Endothelial cell of umbilical vein (primary cell): ENCODE measurements around the gene ANKRD45. TPM values are rescaled to one million over a fixed set of nuclear protein-coding genes. Genes with fewer than 3 reads are reported as not detected.

Source experiments
- BruUV-seq: library from RNA; stranded (reverse); fragments of 400-500 nt; replicated peaks from 2 replicates; lab custom pipeline; 2021; lab: Mats Ljungman, UMichigan
- CTCF ChIA-PET: fragments of 300-600, 350-600 bp; sonication (Branson Sonifier 250); formaldehyde crosslinking; loops from one replicate; lab custom pipeline; 2021; ENCODE audit warnings: antibody characterized with exemption, inconsistent platforms; lab: Charles Lee
- POLR2A ChIA-PET: fragments of 300-600, 350-600 bp; sonication (Branson Sonifier 250); formaldehyde crosslinking; loops from one replicate; lab custom pipeline; 2021; ENCODE audit warnings: antibody characterized with exemption, inconsistent platforms; lab: Charles Lee
- DNase-seq: peaks from one replicate; pipeline ENCODE4 v3.0.0-alpha.2; 2011; ENCODE audit warnings: low read depth, low spot score
- FAIRE-seq: peaks from 2 replicates; lab custom pipeline; 2011; peaks lifted over from hg19 to GRCh38; lab: Jason Lieb, UNC
- H2AFZ ChIP-seq: 2 replicates; pipeline ENCODE4 v1.6.0; 2012; ENCODE audit warnings: low read depth, low read length, control low read depth, inconsistent platforms
- H3K27ac ChIP-seq: 2 replicates; pipeline ENCODE4 v1.5.1; 2011; ENCODE audit warnings: low read depth, mild to moderate bottlenecking, control low read depth, low read length, moderate library complexity; ENCODE audit not compliant: insufficient read depth
- H3K27me3 ChIP-seq, 2 experiments: 2 replicates each; pipeline versions ENCODE4 v1.6.0 to v1.6.1; 2011; ENCODE audit warnings: low read length in 2 of 2, mixed read lengths in 1 of 2; ENCODE audit not compliant: control insufficient read depth in 2 of 2, insufficient read depth in 2 of 2
- H3K36me3 ChIP-seq, 2 experiments: 2 replicates in 1 of 2; 3 replicates in 1 of 2; pipeline ENCODE4 v1.5.1; 2011; ENCODE audit warnings: low read length in 2 of 2, mild to moderate bottlenecking in 1 of 2, moderate library complexity in 1 of 2; ENCODE audit not compliant: control insufficient read depth in 2 of 2, insufficient read depth in 2 of 2; ENCODE audit errors: extremely low read depth in 1 of 2
- H3K4me1 ChIP-seq: 3 replicates; pipeline ENCODE4 v1.5.1; 2011; ENCODE audit warnings: mild to moderate bottlenecking, low read length; ENCODE audit not compliant: control insufficient read depth, insufficient read depth; ENCODE audit errors: extremely low read depth
- H3K4me2 ChIP-seq: 2 replicates; pipeline ENCODE4 v1.6.1; 2011; ENCODE audit warnings: low read length, control low read depth, mixed read lengths; ENCODE audit not compliant: insufficient read depth
- H3K4me3 ChIP-seq, 3 experiments: fragments of 200-600 bp in 1 of 3; sonication (generic), shearing (Covaris generic) in 1 of 3; replicated peaks in 1 of 3; 2 replicates each; pipeline ENCODE4 v1.5.1; 2011 to 2016; ENCODE audit warnings: control low read depth in 3 of 3, low read length in 3 of 3, mild to moderate bottlenecking in 2 of 3, inconsistent platforms in 1 of 3, low read depth in 1 of 3, moderate library complexity in 1 of 3; ENCODE audit not compliant: insufficient read depth in 1 of 3
- H3K79me2 ChIP-seq: 2 replicates; pipeline ENCODE4 v1.6.0; 2012; ENCODE audit warnings: low read length, inconsistent platforms; ENCODE audit not compliant: control insufficient read depth, insufficient read depth
- H3K9ac ChIP-seq: replicated peaks from 2 replicates; pipeline ENCODE3; 2011; ENCODE audit warnings: low read length, control low read depth; ENCODE audit not compliant: insufficient read depth; ENCODE audit errors: extremely low read depth
- H3K9me1 ChIP-seq: replicated peaks from 3 replicates; pipeline ENCODE4 v1.6.0; 2011; ENCODE audit warnings: mild to moderate bottlenecking, low read length; ENCODE audit not compliant: control insufficient read depth, insufficient read depth; ENCODE audit errors: extremely low read depth
- H3K9me3 ChIP-seq: replicated peaks from 2 replicates; pipeline ENCODE4 v1.5.1; 2012; ENCODE audit warnings: low read length, inconsistent platforms; ENCODE audit not compliant: control insufficient read depth, insufficient read depth
- H4K20me1 ChIP-seq: replicated peaks from 2 replicates; pipeline ENCODE3; 2011; ENCODE audit warnings: mild to moderate bottlenecking, low read length; ENCODE audit not compliant: control insufficient read depth, insufficient read depth; ENCODE audit errors: extremely low read depth
- CTCF ChIP-seq, 2 donors: IDR thresholded peaks; 1 replicate in 1 of 2; 2 replicates in 1 of 2; pipeline ENCODE4 v1.5.1; 2011; ENCODE audit warnings: low read length in 2 of 2, mild to moderate bottlenecking in 2 of 2, moderate library complexity in 2 of 2, control low read depth in 1 of 2, inconsistent platforms in 1 of 2, low read depth in 1 of 2; ENCODE audit not compliant: insufficient read depth in 1 of 2; ENCODE audit errors: extremely low read depth in 1 of 2
- EZH2 ChIP-seq: IDR thresholded peaks from 2 replicates; pipeline ENCODE4 v1.6.1; 2012; ENCODE audit warnings: borderline replicate concordance, low read depth, mild to moderate bottlenecking, moderate library complexity, low read length, inconsistent platforms; ENCODE audit not compliant: severe bottlenecking
- FOS ChIP-seq: IDR thresholded peaks from 2 replicates; pipeline ENCODE4 v1.6.1; 2011; ENCODE audit warnings: mild to moderate bottlenecking, low read length, moderate library complexity, borderline replicate concordance; ENCODE audit not compliant: insufficient read depth
- GATA2 ChIP-seq: IDR thresholded peaks from 2 replicates; pipeline ENCODE4 v1.7.0; 2011; ENCODE audit warnings: low read depth, mild to moderate bottlenecking, moderate library complexity, mixed read lengths, low read length; ENCODE audit not compliant: insufficient read length, insufficient read depth
- JUN ChIP-seq: IDR thresholded peaks from 2 replicates; pipeline ENCODE4 v1.6.1; 2011; ENCODE audit warnings: borderline replicate concordance, low read depth; ENCODE audit not compliant: insufficient read length, insufficient read depth
- MYC ChIP-seq: IDR thresholded peaks from one replicate; pipeline ENCODE4 v1.6.1; 2011; ENCODE audit warnings: mild to moderate bottlenecking, low read depth, low read length
- POLR2A ChIP-seq: IDR thresholded peaks from 2 replicates; pipeline ENCODE4 v1.6.1; 2012; ENCODE audit warnings: low read depth, mild to moderate bottlenecking, control low read depth, low read length
- dilution Hi-C: fragments of 300-500 bp; cut with MboI; formaldehyde crosslinking; loops from one replicate; pipeline ENCODE4 v1.15.0; 2019; ENCODE audit warnings: low sequenced_read_pairs; ENCODE audit not compliant: extremely low pct_ligation_motif_present
- intact Hi-C: fragments of 100-400 bp; cut with micrococcal nuclease; formaldehyde crosslinking; loops from one replicate; pipeline ENCODE4 v1.10.0; 2022
- polyA plus RNA-seq, 4 experiments: library from polyadenylated mRNA; depleted of rRNA in 3 of 4; stranded (reverse) in 3 of 4; unstranded in 1 of 4; fragments of >200 nt; gene quantifications; 2 replicates each; pipeline versions ENCODE4 v1.2.1 to v1.2.3, GENCODE V29; 2011 to 2012; ENCODE audit warnings: missing spikeins in 1 of 4
- total RNA-seq: library from RNA; stranded (reverse); gene quantifications from 2 replicates; pipeline ENCODE4 v1.2.3, GENCODE V29; 2021
- TF ChIP-seq, protein P1 (sequence below): IDR thresholded peaks from 2 replicates; pipeline ENCODE4 v1.6.1; 2011; ENCODE audit not compliant: insufficient read depth, insufficient read length

Gene ANKRD45
- total and polyA plus RNA-seq, 2 donors (not counting 3 experiments of a cell fraction or from before 2014, with no cell fraction given) = 0.19 to 0.62 TPM

- H3K4me1 ChIP-seq = no peaks in the 10 kb centered on the region
- no TSS peak for BruUV-seq
- intact Hi-C loops (no loop called here), dilution Hi-C loops (no loop called here)
- no peak overlapping the region for H3K27ac ChIP-seq
- no peak overlapping the region for H3K4me3 ChIP-seq
- no peak overlapping the region for H2AFZ ChIP-seq
- H3K9me3 ChIP-seq = no peaks in the 10 kb centered on the region
- POLR2A ChIA-PET = no interaction called here
- H4K20me1 ChIP-seq = no peaks in the 10 kb centered on the region
- DNase-seq = no peak
- no peaks in the 10 kb centered on the region for H3K9me1 ChIP-seq
- FAIRE-seq = no peak
- no peak overlapping the region for H3K4me2 ChIP-seq
- no peaks in the 10 kb centered on the region for H3K36me3 ChIP-seq
- no peak for TF ChIP-seq MYC
- no peak for TF ChIP-seq CTCF (IDR thresholded peaks at IDR 0.05; ENCODE audit: extremely low read depth in 1 of 2, insufficient read depth in 1 of 2, low read depth in 1 of 2, low read length in 2 of 2)
- H3K27me3 ChIP-seq = peaks cover 0 to 2% of the 10 kb centered on the region in 2 experiments
- H3K9ac ChIP-seq = no peak overlapping the region
- CTCF ChIA-PET = no interaction called here
- H3K79me2 ChIP-seq = no peaks in the 10 kb centered on the region
Measured at GRCh38 chr1:173601588-173601987, 68.1 kb downstream of the ANKRD45 start.

DNA sequence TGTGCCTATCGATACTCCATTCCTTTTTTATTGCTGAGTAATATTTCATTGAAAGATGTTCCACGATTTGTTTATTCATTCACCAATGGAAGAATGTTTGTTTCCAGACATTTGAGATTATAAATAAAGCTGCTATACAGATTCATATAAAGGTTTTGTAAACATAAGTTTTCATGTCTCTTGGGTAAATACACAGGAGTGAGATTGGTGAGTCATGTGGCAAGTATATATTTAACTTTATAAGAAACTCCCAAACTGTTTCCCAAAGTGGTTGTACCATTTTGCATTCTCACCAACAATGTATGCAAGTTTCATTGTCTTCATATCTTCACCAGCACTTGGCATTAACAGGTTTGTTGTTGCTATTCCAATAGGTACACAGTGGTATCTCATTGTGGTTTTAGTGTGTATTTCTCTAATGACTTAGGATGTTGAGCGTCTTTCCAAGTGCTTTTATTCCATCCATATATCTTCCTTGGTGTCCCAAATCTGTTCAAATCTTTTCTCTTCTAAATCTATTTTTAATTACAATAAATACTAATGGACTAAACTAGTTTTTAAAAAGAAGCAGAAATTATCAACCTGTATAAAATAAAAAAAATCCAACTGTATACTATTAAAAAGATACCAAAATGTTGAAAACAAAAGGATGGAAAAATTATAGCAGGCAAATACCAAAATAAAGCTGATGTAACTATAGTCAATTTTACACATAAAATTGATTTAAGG, 73.4 kb downstream of the ANKRD45 start:
- POLR2A ChIA-PET = no interaction called here
- Histone ChIP-seq H4K20me1 (no peaks in the 10 kb centered on the region), H3K4me2 (no peak overlapping the region), H3K79me2 (no peaks in the 10 kb centered on the region), H3K27me3 (no peaks in the 10 kb centered on the region), H3K4me3 (no peak overlapping the region), H3K36me3 (no peaks in the 10 kb centered on the region), H3K9me1 (no peaks in the 10 kb centered on the region), H3K27ac (no peak overlapping the region), H2AFZ (no peak overlapping the region), H3K9me3 (no peaks in the 10 kb centered on the region), H3K4me1 (no peaks in the 10 kb centered on the region), H3K9ac (no peak overlapping the region)
- CTCF ChIA-PET = no interaction called here
- no peak for DNase-seq
- dilution Hi-C loops = no loop called here
- no peak for FAIRE-seq
- no TSS peak for BruUV-seq
- intact Hi-C loops = no loop called here
- TF ChIP-seq MYC (no peak), JUN (no peak), POLR2A (no peak), CTCF (IDR thresholded peaks at IDR 0.05; ENCODE audit: extremely low read depth in 1 of 2, insufficient read depth in 1 of 2, low read depth in 1 of 2, low read length in 2 of 2) (no peak), EZH2 (no peak), FOS (no peak), GATA2 (no peak)
- TF ChIP-seq, protein P1, sequence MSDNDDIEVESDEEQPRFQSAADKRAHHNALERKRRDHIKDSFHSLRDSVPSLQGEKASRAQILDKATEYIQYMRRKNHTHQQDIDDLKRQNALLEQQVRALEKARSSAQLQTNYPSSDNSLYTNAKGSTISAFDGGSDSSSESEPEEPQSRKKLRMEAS = no peak
